GM04504 (cell line): ENCODE results near the gene TMEFF2.

ENCODE experiments used
- DNase-seq: peaks from one replicate; pipeline ENCODE4 v3.0.0-alpha.2; 2012; ENCODE audit warnings: low read depth

Gene TMEFF2

DNA sequence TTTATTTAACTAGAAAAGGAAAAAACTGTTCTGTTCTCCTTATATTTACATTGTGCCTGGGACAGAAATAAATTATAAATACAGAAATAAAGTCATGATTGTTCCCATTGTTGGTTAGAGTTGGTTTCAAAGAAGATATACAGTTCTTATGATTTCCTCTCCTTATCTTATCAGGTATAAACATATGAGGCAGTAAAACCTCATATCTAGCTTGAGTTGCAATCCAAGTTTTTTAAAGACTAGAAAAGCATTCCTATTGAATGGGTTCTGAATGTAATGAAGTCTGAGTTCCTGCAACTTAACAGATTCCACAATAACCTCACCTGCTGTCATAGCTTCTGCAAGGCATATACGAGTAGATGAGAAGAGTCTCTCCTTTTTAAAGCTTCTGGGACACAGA is 233.2 kb downstream of the TMEFF2 start:
- no peak for DNase-seq

DNA sequence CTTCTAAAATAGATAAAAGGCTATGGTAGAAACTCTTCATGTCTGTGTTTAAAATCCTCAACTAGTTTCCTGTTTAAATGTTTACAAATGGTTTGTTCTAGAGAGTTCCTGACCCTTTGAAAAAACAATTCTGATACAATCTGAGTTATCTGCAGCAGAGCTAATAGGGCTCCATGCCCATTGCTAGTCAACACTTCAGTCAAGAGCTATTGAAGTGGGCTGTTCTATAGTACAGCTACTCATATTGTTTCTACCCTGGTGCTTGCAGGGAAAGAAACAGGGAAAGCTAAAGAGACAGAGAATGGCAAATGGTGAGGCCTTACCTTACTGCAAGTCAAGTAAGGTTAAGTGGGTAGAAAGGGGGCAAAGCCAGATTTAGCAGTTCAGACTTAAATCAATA is 235.5 kb downstream of the TMEFF2 start:
- DNase-seq, result no peak

DNA sequence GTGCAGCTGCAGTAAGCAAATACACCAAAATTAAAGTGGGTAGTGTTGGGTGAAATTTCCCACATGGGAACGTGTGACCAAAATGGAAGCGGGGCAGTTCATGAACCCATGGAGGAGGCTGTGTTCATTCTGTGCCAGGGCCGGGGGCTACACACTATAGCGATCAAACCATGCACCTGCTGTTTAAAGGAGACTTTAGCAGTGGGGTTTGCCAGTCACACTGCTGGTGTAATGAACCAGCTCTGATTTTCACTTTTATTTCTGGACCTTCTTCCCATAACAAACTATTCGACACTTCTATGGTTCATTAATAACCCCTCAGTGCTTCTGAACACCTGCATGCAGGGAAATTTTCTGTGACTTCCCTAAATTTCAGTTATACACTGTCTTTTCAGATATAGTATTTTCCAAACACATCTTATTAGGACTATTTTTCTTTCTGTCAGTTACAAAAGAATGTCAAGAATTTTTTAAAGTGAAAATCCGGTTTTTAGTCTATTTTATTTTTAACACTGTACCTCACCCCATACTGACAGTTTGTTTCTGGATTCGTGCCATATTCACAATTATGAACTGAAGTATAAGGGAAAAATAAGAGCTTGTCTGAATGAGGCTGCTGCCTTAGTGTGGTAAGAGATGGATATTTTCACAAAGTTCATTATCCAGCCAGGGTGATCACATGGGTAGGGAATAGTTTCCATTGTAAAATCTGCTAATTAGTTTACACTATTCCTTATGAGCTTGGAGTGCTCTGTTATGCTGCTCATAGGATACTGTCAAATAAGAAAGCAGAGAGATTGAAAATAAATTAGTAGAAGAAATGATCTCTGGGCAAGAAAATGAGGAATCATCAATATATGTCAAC is 236.5 kb downstream of the TMEFF2 start:
- no peak for DNase-seq

GRCh38 chr2:191954451-191954850 is 240.3 kb downstream of the TMEFF2 start:
- DNase-seq, result no peak

DNA sequence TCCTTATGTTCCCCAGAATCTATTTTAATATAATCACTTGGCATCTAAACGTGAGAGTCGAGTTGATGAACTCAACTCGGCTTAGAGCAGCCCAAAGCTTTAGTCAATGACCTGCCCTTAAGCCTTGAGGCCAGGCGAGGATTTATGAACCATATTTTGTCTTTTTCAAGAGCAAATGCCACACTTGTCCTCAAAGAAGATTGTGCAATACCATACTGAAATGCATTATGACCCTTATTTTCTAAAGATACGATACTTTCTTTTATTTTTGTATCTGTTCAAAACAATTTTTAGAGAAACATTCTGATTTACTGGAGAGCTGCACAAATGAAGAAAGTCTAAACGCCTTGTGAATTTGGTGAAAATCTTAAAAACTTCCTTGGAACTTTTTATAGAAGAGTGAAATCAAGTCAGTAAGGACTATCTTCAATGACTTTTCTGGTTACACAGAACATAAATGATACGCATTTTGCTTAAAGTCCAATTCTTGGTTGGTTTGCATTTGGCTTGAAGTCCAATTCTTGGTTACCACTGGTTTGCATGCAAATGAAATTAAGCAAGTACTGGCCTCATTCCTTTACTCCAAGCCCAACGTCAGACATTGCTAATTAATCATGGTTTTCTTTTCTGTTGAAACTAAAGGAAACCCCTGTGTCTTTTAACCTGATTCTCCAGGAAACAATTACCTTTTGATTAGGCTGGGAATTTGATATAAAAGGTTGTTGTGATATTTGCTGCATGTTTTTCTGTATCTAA is 242.0 kb downstream of the TMEFF2 start:
- no peak for DNase-seq

DNA sequence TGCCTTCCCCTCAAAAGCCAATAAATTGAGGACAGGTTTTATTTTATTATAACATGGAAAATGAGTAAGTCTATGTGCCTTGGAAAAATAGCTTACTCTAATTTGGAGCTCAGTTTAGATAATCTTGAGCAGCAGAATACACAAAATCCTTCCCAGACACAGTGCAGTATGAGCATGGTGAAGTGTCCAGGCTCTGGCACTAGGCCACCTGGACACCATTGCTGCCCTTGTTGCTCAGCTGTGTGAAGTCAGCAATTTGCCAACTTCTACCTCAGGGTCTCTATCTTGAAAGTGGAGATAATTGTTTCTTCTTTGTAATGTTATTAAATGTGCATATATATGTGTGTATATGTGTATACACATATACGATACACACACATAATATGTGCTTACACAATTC is 242.9 kb downstream of the TMEFF2 start:
- DNase-seq, result no peak

DNA sequence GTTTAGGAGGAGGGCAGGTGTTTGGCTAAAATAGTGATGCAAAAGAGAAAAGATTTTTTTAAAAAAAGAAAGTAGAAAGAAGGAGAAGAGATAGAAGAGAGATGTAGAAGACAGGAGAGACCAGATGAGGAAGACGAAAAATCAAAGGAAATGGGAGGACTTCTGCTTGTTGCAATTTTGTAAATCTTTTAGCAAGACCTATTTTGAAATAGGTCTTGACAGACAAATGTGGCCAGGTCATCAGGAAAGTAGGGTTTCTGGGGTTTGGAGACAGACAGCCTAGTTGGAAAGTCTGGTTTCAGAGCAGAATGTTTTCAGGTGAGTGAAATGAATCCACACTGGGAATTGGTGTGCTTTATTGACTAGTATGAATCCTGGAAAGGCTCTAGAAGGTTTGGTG is 243.4 kb downstream of the TMEFF2 start:
- no peak for DNase-seq

DNA sequence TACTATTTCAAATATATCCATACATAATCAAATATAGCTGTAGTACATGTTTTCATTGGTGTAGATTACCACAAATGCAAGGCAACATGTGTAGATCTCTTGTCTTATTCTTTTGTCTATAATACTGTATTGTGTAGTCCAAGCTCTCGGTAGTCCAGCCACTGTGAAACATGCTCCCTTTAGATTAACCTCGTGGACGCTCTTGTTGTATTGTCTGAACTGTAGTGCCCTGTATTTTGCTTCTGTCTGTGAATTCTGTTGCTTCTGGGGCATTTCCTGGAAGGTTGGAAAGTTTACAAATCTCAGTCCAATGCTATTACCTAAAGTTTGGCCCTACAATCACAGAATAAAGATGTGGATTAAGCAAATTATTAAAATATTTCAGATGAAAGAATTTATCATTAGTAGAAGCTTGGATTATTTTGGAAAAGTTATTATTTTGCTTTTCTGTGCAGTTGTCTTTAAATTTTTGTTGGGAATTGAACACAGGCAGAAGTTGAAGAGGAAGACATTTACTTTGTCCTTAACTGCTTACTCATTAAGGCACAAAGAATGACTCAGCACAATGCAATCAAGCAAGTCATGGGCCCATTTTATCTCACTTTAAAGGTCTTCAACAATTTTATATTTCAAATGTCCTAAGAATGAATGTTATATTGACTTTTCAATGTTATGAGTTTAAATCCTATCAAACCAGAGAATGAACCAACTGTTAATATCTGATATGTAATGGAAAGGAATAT is 244.4 kb downstream of the TMEFF2 start:
- DNase-seq, result no peak

- no peak for DNase-seq
Observed at GRCh38 chr2:191947235-191947634, 247.5 kb downstream of the TMEFF2 start.

- DNase-seq, result no peak
Observed at GRCh38 chr2:191946471-191947182, 248.1 kb downstream of the TMEFF2 start.

DNA sequence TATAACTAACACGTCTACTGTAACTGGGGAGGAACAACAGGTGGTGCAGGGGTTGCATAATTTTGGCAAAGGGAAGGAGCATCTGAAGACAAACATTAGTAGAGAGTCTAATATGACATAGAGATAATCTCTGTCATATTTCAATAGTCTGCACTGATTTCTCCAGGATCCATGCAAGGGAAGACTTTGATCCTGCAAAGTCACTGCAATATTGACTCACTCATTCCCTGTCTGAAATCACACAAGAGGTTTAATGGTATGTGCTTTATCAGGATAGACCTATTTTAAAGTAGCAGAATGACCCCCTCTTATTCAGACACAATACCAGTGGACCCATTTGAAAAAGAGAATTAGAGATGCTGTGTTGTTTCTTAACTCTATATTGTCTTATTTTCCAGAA is 249.1 kb downstream of the TMEFF2 start:
- no peak for DNase-seq

DNA sequence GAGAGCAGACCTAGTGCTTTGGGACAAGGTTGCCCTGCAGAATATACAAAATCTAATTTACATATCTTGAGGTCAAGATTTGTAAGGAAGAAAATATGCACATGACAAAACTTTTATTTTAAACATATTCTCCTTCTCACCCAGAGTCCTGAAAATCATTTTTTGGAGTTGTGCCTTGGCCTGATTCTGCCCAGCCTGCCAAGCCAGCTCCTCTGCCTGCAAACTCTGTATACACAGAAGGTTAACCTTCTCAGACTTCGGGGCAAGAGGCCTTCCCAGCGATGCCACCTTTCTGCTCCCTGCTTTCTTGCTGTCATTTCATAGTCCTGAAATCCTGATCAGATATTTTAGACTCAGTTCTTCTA is 252.0 kb downstream of the TMEFF2 start:
- no peak for DNase-seq

DNA sequence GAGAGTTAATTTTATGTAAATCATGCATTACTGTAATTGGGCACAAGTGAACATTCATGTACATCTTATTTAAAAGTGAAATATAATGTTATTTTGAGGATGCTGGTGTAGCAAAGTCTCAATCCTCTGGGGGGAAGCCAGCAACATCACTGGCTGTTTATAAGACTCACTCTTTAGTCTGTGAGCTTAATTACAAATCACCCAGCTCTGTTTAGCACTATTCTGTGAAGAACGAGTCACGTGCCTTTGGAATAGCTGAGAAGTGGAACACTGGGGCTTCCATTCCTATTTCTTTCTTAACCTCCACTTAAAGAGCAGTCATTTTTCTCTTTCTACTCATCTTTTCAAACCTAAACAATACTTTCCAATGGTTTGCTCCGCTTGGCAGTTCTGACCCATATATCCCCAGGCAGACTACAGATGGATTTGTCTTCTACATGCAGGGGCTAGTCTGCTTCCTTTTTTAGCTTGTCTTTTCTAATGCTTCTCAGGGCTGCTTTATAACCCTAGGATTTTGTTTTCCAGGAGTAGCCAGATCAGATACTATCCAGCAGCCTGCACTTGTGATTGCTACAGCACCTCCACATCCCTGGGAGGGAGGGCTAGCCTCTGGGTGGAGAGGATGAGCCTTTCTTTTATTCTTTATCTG is 252.5 kb downstream of the TMEFF2 start:
- DNase-seq, result no peak

DNA sequence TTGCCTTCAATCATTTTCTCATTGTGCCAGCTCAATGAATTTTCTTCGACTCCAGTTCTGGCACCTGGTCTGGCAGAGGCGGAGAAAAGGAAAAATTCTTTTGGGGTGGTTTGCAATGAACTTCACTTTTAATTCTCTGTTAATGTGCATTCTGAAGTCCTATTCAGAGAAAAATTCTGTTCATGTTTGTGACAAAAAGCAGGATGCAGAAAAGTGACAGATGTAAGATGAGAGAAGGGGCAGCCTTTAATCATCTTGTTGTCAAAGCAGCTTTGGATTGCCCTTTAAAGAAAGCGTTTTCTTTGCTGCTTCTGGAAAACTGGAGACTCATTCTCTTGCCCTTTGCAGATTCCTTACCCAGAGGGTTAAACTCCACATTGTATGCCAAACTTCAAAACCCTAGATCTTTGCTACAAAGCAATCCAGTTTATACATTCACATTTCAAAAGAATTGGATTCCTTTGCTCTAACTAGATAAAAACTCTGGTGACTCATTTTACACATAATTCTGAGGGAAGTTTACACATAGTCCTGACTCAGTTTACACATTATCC is 253.3 kb downstream of the TMEFF2 start:
- no peak for DNase-seq

DNA sequence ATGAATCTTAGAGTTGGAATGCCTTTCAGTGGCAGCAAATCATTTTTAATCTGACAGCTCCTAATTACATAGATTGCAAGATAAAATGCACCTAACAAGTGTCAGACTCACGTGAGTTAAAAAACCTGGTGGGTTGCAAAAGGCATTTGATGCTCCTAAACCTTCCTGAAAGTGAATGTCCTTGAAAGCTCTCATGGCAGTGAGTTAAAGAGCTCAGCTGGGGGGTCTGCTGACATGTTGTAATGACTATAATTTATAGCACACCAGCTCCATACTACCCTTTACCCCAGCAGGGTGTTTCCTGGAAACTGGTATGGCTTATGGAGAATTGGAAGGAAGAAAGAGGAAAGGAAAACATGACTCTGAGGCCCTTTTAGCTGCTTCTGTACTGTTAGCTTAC is 256.0 kb downstream of the TMEFF2 start:
- DNase-seq, result no peak

DNA sequence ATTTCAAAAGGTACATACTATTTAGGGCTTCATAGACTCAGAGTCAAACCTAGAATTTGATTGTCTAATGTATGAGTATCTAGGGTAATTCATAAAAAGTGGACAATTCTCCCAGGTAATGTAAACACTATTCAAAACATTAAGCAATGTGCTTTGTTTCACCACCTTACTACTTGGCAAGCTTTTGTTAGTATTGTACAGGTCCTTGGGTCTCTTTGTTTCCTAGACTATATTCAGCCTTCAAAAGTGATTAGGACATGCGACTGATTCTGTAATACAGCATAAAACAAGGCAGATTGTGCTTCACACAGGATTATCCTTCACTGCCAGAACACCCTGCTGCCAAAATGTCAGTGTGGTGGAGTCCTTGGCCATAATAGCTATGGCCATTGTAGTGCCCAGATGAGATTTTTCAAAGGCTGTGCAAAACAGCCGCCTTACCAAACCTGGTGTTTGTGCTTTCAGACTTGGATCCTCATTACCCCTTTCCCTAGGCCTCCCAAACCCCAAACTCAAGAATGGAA is 257.8 kb downstream of the TMEFF2 start:
- DNase-seq, result no peak

DNA sequence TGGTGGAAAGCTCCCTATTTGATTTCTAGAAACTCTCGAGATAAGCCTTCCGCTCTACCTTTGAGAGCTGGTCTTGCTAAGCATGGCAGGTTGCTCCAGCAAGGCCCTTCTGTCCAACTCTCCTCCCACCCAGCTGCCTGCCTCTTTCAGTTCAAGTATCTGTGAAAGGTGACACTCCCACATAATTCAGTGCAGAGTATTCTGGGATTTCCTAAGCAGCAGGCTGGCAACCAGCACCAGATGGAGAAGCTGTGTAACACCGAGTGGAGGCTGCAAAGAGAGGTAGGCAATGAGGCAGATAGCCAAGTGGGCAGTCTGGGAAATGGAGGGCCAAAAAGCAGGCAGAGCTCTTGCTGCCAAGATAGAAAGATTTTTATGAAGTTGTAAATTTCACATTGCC is 259.5 kb downstream of the TMEFF2 start:
- DNase-seq, result no peak

DNA sequence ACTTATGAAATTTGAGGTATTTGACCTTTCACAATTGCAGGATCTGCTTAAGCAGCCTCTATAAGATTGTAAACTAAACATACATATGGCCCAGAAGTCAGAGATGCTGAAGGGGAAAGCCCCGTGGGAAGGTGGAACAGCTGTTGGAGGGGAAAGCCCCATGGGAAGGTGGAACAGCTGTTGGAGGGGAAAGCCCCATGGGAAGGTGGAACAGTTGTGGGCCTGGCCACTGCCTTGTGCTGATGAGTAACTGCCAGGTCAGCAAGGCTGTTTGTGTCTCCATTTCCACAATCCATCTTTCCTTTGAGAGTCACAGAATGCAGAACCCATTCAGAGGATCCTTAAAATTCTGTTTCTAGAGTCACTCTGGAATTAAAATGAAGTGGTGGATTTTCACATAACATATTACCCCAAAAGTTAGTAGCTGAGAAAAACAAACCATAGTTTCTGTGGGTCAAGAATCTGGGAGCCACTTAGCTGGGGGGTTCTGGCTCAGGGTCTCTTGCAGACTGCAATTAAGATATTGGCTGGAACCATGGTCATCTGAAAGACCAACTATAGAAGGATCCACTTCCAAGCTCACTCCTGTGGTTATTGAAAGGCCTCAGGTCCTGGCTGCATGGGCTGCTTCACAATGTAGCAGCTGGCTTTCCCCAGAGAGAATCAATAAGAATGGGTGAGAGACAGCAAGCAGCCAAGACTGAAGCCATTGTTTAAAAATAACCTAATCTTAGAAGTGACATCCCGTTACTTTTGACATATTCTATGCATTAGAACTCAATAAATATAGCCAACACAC is 261.2 kb downstream of the TMEFF2 start:
- DNase-seq, result no peak

DNA sequence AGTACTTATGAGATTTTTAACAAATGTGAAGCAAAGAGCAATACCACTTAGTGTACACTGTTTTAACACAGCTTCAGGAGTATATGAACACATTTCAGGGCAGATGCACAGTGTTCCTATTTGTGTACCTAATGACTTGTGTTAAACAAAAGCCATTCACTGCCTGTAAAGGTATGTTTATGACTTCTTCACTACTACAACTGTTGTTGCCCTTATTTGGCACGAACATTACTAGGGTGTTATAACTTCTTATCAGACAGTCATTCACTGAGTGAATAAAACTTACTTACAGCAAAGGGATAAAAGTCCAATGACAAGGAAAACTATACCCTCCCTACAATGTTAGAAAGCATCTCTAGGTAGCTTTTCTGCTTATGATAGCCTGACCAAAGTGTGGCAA is 262.4 kb downstream of the TMEFF2 start:
- no peak for DNase-seq

DNA sequence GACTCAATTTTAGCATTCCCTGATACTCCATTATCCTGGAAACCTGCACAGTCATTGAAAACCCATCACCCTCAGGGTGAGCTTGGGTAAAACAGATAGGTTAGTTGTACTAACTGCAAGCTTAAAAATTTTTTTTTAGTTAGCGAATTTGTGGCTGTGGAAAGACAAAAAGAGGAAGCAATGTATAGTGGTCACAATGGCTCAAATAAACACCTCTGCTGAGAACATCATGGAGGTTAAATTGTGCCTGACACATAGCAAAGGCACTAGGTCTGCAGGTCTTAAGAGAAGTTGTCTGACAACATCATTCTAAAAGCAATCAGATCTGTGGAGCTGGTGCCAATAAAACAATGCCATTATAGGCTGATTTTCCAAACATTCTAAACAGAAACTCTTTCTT is 263.4 kb downstream of the TMEFF2 start:
- DNase-seq, result no peak
